GM12801 (cell line): Measurements from ENCODE around the gene CXCL8.

Experiments used
- CTCF ChIP-seq: IDR thresholded peaks from one replicate; pipeline ENCODE4 v1.5.1; 2011; ENCODE audit warnings: control low read depth; ENCODE audit not compliant: insufficient read length; ENCODE audit errors: extremely low read depth

Gene CXCL8

GRCh38 chr4:73727685-73728084 lies 12.7 kb upstream of the CXCL8 start:
- TF ChIP-seq CTCF: no peak

GRCh38 chr4:73728091-73728741 lies 12.2 kb upstream of the CXCL8 start:
- TF ChIP-seq CTCF: no peak

DNA sequence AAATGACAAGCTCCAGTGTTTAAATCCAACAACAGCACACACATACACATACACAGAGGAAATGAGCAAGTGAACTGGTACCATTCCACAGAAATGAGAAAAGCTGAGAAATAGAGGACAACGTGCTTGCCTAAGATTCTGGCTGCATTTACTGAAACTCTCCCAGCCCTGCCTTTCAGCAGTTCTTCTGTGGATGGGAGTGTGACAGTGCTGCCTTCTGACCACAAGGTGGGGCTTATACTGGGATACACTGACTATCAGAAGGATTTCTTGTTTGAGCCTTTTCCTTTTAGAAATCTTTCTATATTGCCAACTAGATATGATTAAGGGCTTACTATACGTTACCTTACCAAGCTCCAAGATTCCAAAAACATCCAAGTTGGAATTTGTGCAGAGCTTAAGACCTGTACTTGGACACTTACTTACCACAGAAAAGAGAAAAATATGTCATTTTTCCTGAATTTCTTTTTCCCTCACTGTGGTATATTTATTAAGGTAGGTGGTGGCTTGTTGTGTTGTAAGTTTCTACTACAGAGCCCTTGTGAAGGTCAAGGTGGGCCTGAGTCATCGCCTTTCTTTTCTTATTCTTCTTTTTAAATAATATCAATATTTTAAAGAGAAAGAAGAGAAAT lies 10.7 kb upstream of the CXCL8 start:
- TF ChIP-seq CTCF: no peak

GRCh38 chr4:73730292-73730691 lies 10.1 kb upstream of the CXCL8 start:
- TF ChIP-seq CTCF: no peak

DNA sequence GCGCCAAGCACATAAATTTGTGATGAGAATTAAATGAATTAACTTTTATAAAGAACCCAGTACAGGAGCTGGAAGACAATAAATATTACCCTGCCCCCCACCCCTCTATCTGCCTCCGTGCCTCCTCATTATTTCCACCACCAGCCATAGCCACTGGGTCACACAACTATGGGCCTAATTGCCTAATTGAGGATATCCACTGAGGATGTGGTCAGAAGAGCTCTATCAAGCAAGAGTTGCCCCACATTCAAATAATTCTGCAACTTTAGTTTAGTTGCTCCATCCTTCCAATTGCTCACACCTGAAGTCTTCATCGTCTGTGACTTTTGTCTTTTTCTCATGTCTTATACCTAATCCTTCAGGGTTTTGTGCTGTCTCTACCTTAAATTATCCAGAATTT lies 9.5 kb upstream of the CXCL8 start:
- no peak for TF ChIP-seq CTCF

DNA sequence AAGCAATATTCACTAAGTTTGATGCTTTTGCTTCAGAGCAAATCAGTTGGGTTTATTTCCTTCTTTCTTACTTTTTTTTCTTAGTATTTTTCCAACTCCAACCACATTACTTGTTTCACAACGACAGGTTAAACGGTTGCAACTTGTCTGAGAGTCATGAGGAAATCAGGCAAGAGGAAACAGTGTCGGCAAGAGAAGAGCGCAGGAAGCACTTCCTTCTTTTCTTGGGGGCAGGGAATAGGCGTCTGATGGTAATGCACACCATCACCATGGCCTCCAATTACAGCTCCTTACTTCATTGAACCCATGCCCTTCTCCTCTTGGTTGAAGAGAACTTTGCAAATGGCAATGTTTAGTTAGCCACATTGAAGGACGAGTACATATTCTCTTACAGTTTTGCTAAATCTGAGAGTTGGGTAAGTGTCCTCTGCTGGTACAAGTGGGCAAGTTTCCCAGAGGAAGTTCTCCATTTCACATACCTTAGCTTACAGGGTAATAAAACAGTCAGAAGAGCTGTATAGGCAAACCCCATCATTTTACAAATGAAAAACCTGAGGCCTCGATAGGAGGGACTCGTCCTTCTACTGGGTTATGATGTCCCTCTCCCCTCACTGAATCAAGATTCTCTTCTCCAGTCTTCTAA lies 8.3 kb upstream of the CXCL8 start:
- TF ChIP-seq CTCF: no peak

DNA sequence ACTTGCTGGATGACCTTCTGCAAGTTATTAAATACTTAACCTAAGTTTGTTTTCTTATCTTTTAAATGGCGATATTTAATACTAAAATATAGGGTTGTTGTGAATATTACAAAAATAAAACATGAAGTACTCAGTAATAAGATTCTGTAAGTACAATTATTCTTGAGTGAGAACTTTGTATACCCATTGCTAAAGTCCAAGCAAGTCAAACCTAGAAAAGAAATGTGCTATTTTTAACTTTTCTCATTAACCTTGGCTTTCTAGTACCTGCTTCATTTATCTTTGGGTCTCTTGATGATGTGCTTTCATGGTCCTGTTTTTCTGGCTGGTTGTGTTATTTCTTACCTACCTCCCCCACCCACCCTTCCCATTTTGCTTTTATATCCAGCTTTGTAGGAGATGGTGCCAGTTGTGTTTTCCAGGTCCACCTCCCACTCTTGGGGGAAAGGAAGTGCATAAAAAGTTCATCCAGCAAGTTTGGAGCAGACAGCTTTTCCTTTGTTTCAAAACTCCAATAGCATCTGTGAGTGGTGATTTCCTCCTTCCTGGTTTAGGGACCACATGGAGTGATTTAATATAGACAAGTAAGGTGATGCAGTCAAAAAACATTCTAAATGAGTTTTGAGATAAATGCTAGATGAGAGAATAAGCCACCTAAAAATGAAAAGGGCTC lies 7.5 kb upstream of the CXCL8 start:
- TF ChIP-seq CTCF: no peak
